K562 (cell line): ENCODE measurements around the gene AKT2. TPM values are rescaled to one million over a fixed set of nuclear protein-coding genes. Genes with fewer than 3 reads are reported as not detected.
A peak's percentile ranks its signal among the peaks of the same experiment; 100 is the strongest.

Source experiments
- ATF4 ChIP-seq: fragments of 450-650 bp; formaldehyde crosslinking; IDR thresholded peaks from 2 replicates; pipeline ENCODE4 v1.4.0; 2022; ENCODE audit warnings: mild to moderate bottlenecking, moderate library complexity
- MAFF ChIP-seq: IDR thresholded peaks from 2 replicates; pipeline ENCODE4 v1.6.1; 2012; ENCODE audit warnings: low read length, improper control_type of control experiment
- MBD1 ChIP-seq: fragments of 250-450 bp; sonication (Bioruptor Pico); IDR thresholded peaks from 2 replicates; pipeline ENCODE4 v1.8.0; 2022; ENCODE audit warnings: inconsistent platforms
- RFX5 ChIP-seq: IDR thresholded peaks from 2 replicates; pipeline ENCODE4 v1.6.1; 2011; ENCODE audit warnings: low read depth, mild to moderate bottlenecking, improper control_type of control experiment, low read length
- TCF7 ChIP-seq: sonication (generic); IDR thresholded peaks from 2 replicates; pipeline ENCODE4 v1.6.1; 2016; ENCODE audit warnings: antibody characterized with exemption, borderline replicate concordance
- TGIF2 ChIP-seq: sonication (generic); formaldehyde crosslinking; IDR thresholded peaks from 2 replicates; pipeline ENCODE4 v1.8.1; 2022; ENCODE audit warnings: mild to moderate bottlenecking, missing genetic modification reagents, moderate library complexity
- ZHX1 ChIP-seq: fragments of 150-350 bp; conservative IDR thresholded peaks from 2 replicates; pipeline ENCODE4 v1.6.1; 2014; ENCODE audit warnings: low read length
- ZNF79 ChIP-seq: fragments of 250-450 bp; sonication (Bioruptor Pico); IDR thresholded peaks from 2 replicates; pipeline ENCODE4 v1.4.0; 2020; ENCODE audit warnings: low read depth, mild to moderate bottlenecking, moderate library complexity
- polyA plus RNA-seq, 8 experiments: library from polyadenylated mRNA; depleted of rRNA in 4 of 8; stranded (reverse) in 5 of 8; unstranded in 3 of 8; fragments of >200 nt; fragmentation: Nextera tagmentation in 2 of 8; fragmentation: Illumina TruSeq in 1 of 8; extraction: Ambion mirVana in 2 of 8; extraction: Trizol in 1 of 8; gene quantifications; 2 replicates each; pipeline versions ENCODE4 v1.2.1 to v1.2.3, GENCODE V29; 2011 to 2014; ENCODE audit warnings: inconsistent platforms in 1 of 8, missing spikeins in 1 of 8
- total RNA-seq, 7 experiments: library from RNA; depleted of rRNA in 6 of 7; stranded (reverse); fragments of >200 nt in 6 of 7; fragmentation: Illumina TruSeq in 2 of 7; extraction: Trizol in 2 of 7; gene quantifications; 2 replicates each; pipeline versions ENCODE4 v1.2.1 to v1.2.3, GENCODE V29; 2011 to 2021; ENCODE audit warnings: low replicate concordance in 1 of 7
- TF ChIP-seq, protein P1 (sequence below), 3 experiments: IDR thresholded peaks in 2 of 3; conservative IDR thresholded peaks in 1 of 3; 2 replicates each; pipeline ENCODE4 v1.5.1; 2011 to 2012; ENCODE audit warnings: low read length in 3 of 3, mild to moderate bottlenecking in 3 of 3, control low read depth in 2 of 3, improper control_type of control experiment in 1 of 3, inconsistent platforms in 1 of 3, low read depth in 1 of 3, mixed read lengths in 1 of 3, moderate library complexity in 1 of 3; ENCODE audit not compliant: insufficient read depth in 2 of 3
- TF ChIP-seq, protein P2 (sequence below), 2 experiments: fragments of 150-350 bp in 1 of 2; IDR thresholded peaks; 2 replicates each; pipeline ENCODE4 v1.6.1; 2012 to 2016; ENCODE audit warnings: low read depth in 2 of 2, low read length in 2 of 2, mild to moderate bottlenecking in 1 of 2, moderate library complexity in 1 of 2
- TF ChIP-seq, protein P3 (sequence below), 2 experiments: fragments of 450-650 bp; IDR thresholded peaks; 2 replicates each; pipeline ENCODE4 v1.6.1; 2018; ENCODE audit warnings: mild to moderate bottlenecking in 2 of 2, low read depth in 1 of 2; ENCODE audit not compliant: partially characterized antibody in 2 of 2

The AKT2 gene
- total and polyA plus RNA-seq, 9 of the 15 experiments (the other 6 are each of a cell fraction or from before 2014, with no cell fraction given): 1.1 to 132 (median 67.7) TPM

- TF ChIP-seq MBD1 (CRISPR knock-in tag): no peak
- TF ChIP-seq, protein P1, sequence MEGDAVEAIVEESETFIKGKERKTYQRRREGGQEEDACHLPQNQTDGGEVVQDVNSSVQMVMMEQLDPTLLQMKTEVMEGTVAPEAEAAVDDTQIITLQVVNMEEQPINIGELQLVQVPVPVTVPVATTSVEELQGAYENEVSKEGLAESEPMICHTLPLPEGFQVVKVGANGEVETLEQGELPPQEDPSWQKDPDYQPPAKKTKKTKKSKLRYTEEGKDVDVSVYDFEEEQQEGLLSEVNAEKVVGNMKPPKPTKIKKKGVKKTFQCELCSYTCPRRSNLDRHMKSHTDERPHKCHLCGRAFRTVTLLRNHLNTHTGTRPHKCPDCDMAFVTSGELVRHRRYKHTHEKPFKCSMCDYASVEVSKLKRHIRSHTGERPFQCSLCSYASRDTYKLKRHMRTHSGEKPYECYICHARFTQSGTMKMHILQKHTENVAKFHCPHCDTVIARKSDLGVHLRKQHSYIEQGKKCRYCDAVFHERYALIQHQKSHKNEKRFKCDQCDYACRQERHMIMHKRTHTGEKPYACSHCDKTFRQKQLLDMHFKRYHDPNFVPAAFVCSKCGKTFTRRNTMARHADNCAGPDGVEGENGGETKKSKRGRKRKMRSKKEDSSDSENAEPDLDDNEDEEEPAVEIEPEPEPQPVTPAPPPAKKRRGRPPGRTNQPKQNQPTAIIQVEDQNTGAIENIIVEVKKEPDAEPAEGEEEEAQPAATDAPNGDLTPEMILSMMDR (IDR thresholded peaks at IDR 0.05 in 2 of 3, conservative IDR thresholded peaks at IDR 0.05 in 1 of 3; ENCODE audit: insufficient read depth in 2 of 3, low read depth in 1 of 3, low read length in 3 of 3): no peak
- TF ChIP-seq, protein P2, sequence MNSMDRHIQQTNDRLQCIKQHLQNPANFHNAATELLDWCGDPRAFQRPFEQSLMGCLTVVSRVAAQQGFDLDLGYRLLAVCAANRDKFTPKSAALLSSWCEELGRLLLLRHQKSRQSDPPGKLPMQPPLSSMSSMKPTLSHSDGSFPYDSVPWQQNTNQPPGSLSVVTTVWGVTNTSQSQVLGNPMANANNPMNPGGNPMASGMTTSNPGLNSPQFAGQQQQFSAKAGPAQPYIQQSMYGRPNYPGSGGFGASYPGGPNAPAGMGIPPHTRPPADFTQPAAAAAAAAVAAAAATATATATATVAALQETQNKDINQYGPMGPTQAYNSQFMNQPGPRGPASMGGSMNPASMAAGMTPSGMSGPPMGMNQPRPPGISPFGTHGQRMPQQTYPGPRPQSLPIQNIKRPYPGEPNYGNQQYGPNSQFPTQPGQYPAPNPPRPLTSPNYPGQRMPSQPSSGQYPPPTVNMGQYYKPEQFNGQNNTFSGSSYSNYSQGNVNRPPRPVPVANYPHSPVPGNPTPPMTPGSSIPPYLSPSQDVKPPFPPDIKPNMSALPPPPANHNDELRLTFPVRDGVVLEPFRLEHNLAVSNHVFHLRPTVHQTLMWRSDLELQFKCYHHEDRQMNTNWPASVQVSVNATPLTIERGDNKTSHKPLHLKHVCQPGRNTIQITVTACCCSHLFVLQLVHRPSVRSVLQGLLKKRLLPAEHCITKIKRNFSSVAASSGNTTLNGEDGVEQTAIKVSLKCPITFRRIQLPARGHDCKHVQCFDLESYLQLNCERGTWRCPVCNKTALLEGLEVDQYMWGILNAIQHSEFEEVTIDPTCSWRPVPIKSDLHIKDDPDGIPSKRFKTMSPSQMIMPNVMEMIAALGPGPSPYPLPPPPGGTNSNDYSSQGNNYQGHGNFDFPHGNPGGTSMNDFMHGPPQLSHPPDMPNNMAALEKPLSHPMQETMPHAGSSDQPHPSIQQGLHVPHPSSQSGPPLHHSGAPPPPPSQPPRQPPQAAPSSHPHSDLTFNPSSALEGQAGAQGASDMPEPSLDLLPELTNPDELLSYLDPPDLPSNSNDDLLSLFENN (IDR thresholded peaks at IDR 0.05; ENCODE audit: low read depth in 2 of 2, low read length in 2 of 2): no peak
- TF ChIP-seq, protein P3, sequence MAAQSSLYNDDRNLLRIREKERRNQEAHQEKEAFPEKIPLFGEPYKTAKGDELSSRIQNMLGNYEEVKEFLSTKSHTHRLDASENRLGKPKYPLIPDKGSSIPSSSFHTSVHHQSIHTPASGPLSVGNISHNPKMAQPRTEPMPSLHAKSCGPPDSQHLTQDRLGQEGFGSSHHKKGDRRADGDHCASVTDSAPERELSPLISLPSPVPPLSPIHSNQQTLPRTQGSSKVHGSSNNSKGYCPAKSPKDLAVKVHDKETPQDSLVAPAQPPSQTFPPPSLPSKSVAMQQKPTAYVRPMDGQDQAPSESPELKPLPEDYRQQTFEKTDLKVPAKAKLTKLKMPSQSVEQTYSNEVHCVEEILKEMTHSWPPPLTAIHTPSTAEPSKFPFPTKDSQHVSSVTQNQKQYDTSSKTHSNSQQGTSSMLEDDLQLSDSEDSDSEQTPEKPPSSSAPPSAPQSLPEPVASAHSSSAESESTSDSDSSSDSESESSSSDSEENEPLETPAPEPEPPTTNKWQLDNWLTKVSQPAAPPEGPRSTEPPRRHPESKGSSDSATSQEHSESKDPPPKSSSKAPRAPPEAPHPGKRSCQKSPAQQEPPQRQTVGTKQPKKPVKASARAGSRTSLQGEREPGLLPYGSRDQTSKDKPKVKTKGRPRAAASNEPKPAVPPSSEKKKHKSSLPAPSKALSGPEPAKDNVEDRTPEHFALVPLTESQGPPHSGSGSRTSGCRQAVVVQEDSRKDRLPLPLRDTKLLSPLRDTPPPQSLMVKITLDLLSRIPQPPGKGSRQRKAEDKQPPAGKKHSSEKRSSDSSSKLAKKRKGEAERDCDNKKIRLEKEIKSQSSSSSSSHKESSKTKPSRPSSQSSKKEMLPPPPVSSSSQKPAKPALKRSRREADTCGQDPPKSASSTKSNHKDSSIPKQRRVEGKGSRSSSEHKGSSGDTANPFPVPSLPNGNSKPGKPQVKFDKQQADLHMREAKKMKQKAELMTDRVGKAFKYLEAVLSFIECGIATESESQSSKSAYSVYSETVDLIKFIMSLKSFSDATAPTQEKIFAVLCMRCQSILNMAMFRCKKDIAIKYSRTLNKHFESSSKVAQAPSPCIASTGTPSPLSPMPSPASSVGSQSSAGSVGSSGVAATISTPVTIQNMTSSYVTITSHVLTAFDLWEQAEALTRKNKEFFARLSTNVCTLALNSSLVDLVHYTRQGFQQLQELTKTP (IDR thresholded peaks at IDR 0.05; ENCODE audit: low read depth in 1 of 2, partially characterized antibody in 2 of 2): no peak
- no peak for TF ChIP-seq ZHX1
- TF ChIP-seq RFX5: no peak
- no peak for TF ChIP-seq ZNF79 (CRISPR knock-in tag)
- no peak for TF ChIP-seq TCF7
- no peak for TF ChIP-seq TGIF2 (CRISPR knock-in tag)
- TF ChIP-seq ATF4: no peak
- TF ChIP-seq MAFF: peak; percentile 9; the same call in 1 of the 2 replicates
Observed at GRCh38 chr19:40229926-40230417, 55.2 kb downstream of the AKT2 start (continued).
